GM10847 (cell line): ENCODE data around the gene ATP6V0C.

Experiments
- POLR2A ChIP-seq: IDR thresholded peaks from 2 replicates; pipeline ENCODE4 v1.6.1; 2011; ENCODE audit not compliant: insufficient read length; ENCODE audit errors: extremely low read depth

ATP6V0C gene

DNA sequence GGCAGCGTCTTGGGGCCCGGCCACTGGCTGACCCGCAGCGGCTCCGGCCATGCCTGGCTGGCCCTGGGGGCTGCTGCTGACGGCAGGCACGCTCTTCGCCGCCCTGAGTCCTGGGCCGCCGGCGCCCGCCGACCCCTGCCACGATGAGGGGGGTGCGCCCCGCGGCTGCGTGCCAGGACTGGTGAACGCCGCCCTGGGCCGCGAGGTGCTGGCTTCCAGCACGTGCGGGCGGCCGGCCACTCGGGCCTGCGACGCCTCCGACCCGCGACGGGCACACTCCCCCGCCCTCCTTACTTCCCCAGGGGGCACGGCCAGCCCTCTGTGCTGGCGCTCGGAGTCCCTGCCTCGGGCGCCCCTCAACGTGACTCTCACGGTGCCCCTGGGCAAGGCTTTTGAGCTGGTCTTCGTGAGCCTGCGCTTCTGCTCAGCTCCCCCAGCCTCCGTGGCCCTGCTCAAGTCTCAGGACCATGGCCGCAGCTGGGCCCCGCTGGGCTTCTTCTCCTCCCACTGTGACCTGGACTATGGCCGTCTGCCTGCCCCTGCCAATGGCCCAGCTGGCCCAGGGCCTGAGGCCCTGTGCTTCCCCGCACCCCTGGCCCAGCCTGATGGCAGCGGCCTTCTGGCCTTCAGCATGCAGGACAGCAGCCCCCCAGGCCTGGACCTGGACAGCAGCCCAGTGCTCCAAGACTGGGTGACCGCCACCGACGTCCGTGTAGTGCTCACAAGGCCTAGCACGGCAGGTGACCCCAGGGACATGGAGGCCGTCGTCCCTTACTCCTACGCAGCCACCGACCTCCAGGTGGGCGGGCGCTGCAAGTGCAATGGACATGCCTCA, 41.9 kb upstream of the ATP6V0C start:
- no peak for TF ChIP-seq POLR2A

DNA sequence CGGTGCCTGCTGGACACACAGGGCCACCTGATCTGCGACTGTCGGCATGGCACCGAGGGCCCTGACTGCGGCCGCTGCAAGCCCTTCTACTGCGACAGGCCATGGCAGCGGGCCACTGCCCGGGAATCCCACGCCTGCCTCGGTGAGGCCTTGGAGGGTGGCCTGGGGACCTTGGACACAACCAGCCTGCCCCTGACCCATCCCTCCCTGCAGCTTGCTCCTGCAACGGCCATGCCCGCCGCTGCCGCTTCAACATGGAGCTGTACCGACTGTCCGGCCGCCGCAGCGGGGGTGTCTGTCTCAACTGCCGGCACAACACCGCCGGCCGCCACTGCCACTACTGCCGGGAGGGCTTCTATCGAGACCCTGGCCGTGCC, 41.3 kb upstream of the ATP6V0C start:
- no peak for TF ChIP-seq POLR2A

DNA sequence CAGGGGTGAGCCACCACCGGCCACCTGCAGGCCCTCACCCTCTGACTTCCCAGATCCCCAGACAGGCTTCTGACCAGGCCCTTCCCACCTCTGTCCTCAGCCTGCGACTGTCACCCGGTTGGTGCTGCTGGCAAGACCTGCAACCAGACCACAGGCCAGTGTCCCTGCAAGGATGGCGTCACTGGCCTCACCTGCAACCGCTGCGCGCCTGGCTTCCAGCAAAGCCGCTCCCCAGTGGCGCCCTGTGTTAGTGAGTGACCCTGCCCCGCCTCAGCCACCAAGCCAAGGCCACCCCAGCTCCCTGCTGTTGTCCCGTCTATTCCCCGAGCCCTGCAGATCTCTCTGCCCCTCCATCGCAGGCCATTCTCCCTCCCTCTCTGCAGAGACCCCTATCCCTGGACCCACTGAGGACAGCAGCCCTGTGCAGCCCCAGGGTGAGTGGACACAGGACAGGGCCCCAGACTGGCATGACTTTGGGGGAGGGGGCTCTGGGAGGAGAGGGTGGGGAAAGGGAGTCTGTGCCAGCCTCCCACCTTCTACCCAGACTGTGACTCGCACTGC, 40.8 kb upstream of the ATP6V0C start:
- TF ChIP-seq POLR2A, result no peak

DNA sequence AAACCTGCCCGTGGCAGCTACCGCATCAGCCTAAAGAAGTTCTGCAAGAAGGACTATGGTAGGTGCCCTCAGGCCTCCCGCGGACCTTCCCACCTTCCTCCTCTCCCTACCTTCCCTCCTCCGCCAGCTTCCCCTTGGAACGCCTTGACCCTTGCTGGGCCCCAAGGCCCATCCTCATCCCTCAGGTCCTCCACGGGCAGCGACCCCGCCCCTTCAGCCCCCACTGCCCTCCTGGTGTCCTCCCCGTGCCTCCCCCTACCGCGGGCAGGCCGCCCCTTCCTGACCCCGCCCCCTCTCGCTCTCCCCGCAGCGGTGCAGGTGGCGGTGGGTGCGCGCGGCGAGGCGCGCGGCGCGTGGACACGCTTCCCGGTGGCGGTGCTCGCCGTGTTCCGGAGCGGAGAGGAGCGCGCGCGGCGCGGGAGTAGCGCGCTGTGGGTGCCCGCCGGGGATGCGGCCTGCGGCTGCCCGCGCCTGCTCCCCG, 40.3 kb upstream of the ATP6V0C start:
- TF ChIP-seq POLR2A, result no peak

DNA sequence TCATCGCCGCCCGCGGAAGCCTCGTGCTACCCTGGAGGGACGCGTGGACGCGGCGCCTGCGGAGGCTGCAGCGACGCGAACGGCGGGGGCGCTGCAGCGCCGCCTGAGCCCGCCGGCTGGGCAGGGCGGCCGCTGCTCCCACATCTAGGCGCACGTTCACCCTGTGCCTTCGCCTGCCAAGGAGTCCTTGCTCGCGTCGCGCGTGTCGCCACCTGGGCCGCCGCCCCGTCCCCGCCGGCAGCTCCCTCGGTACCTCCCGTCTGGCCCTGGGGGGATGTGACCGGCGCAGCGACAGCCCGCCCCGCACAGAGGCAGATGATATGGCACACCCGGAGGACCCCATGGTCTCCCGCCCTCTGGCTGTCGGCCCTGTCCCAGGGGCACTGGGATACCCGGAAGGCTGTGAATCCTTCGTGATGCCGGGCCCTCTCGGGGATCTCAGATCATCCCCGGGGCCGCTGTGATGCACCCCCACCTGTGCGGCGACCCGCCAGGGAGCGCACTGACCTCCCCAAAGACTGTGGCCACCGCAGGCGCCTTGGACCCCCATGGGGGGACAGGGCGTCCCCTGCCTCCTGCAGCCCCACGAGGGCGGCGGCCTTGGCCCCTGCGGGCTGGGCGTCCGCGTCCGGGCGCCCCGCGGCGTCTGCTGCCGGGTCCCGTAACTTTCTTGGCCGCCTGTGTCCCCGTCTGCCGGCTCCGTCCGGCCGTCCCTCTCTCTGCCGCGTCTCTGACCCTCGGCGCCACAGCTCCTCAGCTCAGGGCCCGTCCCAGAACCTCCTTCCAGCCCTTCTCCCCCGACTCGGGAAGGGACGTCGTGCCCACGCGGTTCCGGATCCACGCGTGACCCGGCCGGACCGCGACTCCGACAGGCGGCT, 39.5 kb upstream of the ATP6V0C start:
- no peak for TF ChIP-seq POLR2A

DNA sequence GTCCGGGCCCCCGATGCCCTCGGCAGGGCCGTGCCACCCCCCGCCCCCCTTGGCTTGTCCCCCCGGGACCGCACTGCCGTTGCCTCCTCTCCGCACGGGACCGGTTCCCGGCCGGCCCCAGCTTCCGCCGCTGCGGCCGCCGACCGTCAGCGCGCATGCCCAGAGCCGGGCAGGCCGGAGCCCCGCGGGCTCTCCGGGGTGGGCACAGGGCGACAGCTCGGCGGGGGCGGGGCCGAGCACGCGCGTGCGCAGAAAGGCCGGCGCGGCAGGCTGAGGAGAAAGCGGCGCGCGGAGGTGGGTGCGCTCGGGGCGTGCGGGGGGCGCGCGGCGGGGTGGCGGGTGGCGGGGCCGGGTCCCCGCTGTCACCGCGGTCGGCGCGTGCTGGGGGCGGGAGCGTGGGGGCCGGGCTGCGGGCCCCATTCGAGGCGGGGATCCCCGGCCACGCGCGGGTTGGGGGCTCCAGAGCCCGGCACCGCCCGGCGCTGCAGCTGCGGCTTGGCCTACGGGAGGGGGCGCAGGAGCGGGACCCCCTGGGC, 38.8 kb upstream of the ATP6V0C start, which contains the start of gene TBC1D24:
TSS of gene TBC1D24 (plus strand) at position 251 of the 536 bp plus-strand sequence. CDS start 21,022 bp downstream, outside the sequence.
- TF ChIP-seq POLR2A, result peak; percentile 88

DNA sequence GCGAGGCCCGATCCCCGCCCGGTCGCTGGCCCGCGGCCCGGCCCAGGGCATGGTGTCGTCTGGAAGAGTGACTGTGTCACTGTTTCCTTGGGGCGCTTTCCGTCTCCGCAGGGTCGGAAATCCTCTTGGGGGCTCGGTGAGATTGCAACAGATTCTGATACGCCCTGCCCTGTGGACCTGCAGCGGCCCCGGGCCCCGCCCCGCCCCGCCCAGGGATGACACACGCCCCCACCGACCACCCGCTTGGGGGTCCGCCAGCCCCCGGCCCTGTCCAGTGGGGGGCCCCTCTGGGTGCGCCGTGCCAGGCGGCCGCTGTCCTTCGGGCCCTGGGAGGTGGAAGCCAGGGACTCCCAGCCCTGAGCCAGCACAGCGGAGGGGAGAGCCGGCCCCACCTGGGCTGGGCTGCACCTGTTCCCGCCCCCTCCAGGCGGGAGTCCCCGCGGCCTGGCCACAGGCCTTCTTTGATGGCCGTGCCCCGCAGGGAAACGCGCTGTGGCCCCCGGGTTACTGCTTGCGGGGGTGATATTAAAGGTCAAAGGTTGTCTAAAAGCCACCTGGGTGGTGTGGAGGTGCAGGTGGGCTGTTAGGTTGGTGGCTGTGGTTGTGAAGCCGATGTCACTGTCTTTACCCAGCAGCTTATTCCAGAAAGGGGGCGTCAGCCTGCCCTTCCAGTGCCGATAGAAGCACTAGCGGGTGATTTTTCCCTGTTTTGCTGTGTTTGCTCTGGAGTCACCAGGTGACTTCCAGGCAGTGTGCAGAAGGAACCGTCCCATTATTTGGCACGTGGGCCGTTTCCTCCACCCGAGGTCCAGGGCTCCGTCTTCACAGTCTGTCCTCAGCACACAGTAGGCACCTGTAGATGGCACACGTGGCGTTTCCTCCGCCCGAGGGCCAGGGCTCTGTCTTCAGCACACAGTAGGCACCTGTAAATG, 38.1 kb upstream of the ATP6V0C start:
- TF ChIP-seq POLR2A, result no peak

DNA sequence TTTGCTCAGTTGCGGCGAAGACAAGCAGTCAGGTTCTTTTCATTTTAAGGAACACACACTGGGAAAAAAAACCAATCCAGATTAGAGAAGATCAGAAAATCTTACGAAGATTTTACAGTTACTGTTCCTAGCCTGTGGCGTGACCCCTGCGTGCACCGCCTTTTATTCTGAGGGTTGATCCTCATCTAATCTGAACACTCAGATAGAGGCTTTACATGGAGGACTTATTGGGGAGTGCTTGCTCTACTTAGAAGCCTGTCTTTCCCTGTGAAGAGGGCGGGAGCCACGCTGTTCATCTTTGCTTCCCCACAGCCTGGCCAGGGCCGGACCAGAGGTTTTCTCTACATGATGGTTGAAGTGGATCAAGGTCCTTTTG, 37.4 kb upstream of the ATP6V0C start:
- TF ChIP-seq POLR2A, result no peak

DNA sequence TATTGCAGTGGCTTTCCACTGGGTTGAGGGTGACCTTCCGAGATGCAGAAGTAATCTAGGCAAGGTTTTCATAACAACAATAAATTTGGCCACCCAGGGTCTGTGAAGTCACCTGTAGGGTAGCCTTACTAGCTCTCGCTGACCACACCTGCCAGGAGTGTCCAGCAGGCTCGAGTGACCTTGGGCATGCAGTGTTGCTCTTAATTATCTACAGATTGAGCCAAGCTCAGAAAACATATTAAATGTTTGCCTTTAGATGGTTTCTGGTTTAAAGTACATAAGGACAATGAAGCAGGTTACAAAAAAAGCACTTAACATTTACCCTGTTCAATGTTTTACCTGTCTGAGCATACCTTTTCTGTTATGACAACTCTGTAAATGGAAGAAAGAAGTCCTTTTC, 37.0 kb upstream of the ATP6V0C start:
- no peak for TF ChIP-seq POLR2A

DNA sequence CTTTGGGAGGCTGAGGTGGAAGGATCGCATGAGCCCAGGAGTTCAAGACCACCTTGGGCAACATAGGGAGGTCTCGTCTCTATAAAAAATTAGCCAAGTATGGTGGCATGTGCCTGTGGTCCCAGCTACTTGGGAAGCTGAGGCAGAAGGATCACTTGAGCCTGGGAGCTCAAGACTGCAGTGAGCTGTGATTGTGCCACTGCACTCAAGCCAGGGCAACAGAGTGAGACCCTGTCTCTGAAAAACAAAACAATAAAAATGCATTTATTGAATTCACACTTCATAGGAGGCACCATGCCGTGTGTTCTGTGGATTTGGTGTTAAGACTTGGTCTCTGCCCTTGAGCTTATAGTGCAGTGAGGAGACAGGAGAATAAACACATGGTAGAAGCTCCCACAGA, 36.4 kb upstream of the ATP6V0C start:
- TF ChIP-seq POLR2A, result no peak

DNA sequence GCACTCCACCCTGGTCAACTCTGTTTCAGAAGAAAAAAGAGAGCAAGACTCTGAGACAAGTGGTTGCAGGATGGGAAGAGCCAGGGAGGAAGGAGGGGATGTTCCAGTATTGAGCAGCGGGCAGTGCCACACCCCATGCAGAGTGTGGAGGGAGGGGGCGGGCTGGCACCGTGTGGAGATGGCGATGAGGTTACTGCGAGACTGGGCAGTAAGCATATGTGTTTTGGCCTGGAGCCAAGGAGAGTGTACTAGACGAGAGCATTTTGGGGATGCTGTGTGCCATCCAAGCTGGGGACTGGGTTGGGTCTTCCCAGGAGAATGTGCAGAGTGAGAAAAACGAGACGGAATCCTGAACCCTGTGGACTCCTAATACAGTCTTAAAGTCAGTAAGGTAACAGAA, 35.5 kb upstream of the ATP6V0C start:
- TF ChIP-seq POLR2A, result no peak

DNA sequence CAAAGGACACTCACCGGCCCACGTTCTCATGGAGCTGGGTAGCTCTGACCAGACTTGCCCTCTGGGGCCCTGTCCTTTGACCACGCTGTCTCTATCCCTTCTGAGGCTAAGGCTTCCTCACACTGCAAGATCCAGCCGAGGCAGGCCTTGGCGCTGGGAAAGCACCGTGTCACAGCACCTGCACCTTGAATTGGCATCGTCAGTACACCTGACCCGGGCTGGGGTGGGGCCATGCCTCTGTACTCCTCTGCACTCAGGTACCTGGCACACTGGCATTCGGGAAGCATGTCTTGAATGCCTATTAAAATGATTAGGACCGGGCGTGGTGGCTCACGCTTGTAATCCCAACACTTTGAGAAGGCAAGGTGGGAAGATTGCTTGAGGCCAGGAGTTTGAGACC, 32.8 kb upstream of the ATP6V0C start:
- no peak for TF ChIP-seq POLR2A

DNA sequence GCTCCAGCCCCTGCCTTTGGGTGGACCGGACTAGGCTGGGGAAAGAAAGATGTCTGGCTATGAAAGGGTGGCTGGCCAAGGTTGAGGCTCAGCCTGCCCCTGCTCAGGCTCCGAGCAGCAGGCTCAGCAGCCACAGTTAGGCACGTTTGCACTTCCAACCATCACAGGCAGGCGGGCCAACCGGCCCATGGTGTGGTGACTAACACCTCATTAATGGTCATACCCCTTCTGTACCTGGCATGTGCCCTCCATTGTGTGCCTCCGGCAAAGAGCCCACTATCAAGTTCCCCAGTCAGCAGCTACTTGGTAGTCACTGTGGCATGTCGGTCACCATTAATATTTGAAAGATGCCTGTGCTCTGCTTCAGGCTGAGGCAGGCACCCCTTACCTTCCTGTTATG, 32.1 kb upstream of the ATP6V0C start:
- no peak for TF ChIP-seq POLR2A

DNA sequence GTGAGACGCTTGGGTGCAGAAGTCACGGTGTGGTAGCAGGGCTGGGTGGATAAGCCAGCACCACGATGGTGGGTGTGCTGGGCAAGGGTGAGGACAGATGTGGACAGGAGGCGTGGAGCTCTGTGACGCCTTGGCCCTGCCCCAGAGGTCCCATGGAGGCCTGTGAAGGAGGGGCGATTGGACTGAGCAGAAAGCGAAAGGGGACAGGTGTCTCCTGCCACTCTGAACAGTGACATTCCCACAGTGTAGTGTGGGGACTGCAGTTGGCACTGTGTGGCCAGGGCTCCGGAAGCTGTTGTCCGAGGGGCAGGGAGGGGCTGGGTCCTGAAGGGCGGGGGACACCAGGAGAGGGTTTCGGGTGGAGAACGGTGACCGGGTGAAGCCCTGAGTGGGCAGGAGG, 31.5 kb upstream of the ATP6V0C start:
- TF ChIP-seq POLR2A, result no peak

DNA sequence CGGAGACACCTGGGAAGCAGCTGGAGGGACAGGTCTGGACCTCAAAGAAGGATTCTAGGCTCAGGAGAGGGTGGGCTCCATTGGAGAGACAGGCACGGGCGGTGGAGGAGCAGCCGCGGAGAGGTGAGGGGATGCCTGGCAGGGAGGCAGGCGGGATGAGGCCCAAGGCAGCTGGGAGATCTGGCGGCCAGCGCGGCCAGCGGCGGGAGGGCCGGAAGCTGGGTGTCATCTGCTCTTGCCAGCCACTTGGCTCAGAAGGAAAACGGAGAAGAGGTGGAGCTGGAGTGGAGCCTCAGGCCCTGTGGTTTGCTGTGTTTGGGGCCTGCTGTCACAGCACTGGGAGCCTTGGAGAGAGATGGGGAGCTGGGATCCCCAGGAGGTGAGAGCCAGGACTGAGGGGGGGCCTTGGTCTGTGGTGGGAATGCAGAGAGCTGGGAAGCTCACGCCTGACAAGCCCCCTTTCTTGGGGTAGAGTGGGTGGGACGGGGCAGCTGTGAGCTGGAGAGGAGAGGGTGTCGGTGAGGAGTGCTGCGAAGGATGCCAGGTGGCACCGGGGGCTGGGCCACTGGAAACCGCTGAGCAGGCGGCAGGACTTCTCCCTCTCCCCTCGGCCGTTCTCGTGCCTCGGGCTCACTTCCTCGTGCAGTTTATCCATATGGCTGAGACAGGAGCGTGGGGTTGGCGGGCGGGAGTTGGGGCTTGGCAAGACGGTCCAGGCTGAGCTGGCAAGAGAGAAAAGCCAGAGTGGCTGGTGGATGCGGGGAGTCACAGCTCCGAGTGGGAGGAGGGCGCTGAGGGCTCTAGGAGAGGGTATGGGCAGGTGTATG, 30.8 kb upstream of the ATP6V0C start:
- TF ChIP-seq POLR2A, result no peak
